Panc1 (cell line): ENCODE measurements around the gene NTN3.

Experiments
- POLR2AphosphoS5 ChIP-seq: IDR thresholded peaks from 2 replicates; pipeline ENCODE4 v1.6.1; 2012; ENCODE audit warnings: mild to moderate bottlenecking, low read depth, low read length, moderate library complexity
- SIN3A ChIP-seq: IDR thresholded peaks from 2 replicates; pipeline ENCODE4 v1.6.1; 2012; ENCODE audit warnings: low read depth, mild to moderate bottlenecking, low read length, moderate library complexity, borderline replicate concordance; ENCODE audit not compliant: insufficient read depth
- TCF7L2 ChIP-seq: IDR thresholded peaks from 2 replicates; pipeline ENCODE4 v1.6.1; 2011; ENCODE audit warnings: mild to moderate bottlenecking, low read depth, low read length, inconsistent platforms
- TF ChIP-seq, protein P1 (sequence below): fragments of 450-650 bp; IDR thresholded peaks from 2 replicates; pipeline ENCODE4 v1.5.1; 2017; ENCODE audit warnings: mild to moderate bottlenecking
- TF ChIP-seq, protein P2 (sequence below), 2 experiments: IDR thresholded peaks; 2 replicates each; pipeline ENCODE4 v1.6.1; 2011 to 2012; ENCODE audit warnings: low read depth in 2 of 2, control low read depth in 1 of 2, low read length in 1 of 2, mild to moderate bottlenecking in 1 of 2, moderate library complexity in 1 of 2; ENCODE audit not compliant: insufficient read depth in 1 of 2

DNA sequence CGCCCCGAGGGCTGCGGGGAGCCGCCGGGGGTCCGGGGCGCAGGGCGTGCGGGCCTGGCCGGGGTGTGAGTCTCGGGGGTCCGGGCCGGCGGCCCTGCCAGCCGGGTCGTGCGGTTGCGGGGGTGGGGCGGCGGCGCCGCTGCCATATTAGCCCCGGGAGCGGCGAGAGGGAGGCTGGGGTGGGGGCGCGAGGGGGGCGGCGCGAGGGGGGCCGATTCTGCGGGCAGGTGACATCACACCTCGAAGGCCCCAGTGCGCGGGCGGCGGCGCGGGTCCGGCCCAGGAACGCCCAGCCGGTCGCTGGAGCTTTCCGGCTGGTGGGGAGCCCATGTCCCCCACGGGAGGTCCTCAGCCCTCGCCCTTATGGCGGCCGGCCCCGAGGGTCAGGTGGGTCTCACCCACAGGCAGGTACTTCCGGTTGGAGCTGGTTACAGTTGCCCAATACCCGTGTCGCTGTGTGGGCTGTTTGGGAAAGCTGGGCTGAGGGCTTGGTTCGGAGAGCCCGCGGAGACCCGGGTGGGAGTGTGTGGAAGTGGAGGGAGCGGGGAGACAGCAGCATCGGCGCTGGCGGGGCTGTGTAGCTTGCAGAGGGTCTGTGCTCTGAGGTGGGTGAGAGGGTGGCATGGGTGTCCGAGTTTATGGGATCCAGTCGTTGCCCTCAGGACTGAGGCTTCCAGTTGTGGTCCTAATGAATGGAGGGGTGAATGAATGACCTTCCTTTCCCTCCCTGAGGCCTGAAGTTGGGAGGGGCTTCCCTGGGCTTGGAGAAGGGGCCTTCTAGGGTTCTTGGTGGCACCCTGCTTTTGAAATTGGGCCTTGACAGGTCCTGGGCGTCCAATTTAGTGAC is 43.5 kb downstream of the NTN3 start:
- TF ChIP-seq TCF7L2, result no peak
- TF ChIP-seq, protein P1, sequence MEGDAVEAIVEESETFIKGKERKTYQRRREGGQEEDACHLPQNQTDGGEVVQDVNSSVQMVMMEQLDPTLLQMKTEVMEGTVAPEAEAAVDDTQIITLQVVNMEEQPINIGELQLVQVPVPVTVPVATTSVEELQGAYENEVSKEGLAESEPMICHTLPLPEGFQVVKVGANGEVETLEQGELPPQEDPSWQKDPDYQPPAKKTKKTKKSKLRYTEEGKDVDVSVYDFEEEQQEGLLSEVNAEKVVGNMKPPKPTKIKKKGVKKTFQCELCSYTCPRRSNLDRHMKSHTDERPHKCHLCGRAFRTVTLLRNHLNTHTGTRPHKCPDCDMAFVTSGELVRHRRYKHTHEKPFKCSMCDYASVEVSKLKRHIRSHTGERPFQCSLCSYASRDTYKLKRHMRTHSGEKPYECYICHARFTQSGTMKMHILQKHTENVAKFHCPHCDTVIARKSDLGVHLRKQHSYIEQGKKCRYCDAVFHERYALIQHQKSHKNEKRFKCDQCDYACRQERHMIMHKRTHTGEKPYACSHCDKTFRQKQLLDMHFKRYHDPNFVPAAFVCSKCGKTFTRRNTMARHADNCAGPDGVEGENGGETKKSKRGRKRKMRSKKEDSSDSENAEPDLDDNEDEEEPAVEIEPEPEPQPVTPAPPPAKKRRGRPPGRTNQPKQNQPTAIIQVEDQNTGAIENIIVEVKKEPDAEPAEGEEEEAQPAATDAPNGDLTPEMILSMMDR, result no peak
- TF ChIP-seq, protein P2, sequence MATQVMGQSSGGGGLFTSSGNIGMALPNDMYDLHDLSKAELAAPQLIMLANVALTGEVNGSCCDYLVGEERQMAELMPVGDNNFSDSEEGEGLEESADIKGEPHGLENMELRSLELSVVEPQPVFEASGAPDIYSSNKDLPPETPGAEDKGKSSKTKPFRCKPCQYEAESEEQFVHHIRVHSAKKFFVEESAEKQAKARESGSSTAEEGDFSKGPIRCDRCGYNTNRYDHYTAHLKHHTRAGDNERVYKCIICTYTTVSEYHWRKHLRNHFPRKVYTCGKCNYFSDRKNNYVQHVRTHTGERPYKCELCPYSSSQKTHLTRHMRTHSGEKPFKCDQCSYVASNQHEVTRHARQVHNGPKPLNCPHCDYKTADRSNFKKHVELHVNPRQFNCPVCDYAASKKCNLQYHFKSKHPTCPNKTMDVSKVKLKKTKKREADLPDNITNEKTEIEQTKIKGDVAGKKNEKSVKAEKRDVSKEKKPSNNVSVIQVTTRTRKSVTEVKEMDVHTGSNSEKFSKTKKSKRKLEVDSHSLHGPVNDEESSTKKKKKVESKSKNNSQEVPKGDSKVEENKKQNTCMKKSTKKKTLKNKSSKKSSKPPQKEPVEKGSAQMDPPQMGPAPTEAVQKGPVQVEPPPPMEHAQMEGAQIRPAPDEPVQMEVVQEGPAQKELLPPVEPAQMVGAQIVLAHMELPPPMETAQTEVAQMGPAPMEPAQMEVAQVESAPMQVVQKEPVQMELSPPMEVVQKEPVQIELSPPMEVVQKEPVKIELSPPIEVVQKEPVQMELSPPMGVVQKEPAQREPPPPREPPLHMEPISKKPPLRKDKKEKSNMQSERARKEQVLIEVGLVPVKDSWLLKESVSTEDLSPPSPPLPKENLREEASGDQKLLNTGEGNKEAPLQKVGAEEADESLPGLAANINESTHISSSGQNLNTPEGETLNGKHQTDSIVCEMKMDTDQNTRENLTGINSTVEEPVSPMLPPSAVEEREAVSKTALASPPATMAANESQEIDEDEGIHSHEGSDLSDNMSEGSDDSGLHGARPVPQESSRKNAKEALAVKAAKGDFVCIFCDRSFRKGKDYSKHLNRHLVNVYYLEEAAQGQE (IDR thresholded peaks at IDR 0.05; ENCODE audit: insufficient read depth in 1 of 2, low read depth in 2 of 2, low read length in 1 of 2), result no peak
- no peak for TF ChIP-seq POLR2AphosphoS5
- no peak for TF ChIP-seq SIN3A
